RWPE2 (cell line): Measurements from ENCODE around the gene SPPL3.
"Not testable (repeated sequence)": the region's sequence is repeated elsewhere in the genome, so short reads cannot be mapped to it uniquely, and the experiment has no call there.

Experiments
- ATAC-seq: fragments of 200-7000 bp; cut with Tn5 transposase; 3 replicates; pipeline ENCODE4 v1.9.1; 2021; ENCODE audit warnings: low read depth
- DNase-seq: peaks from one replicate; pipeline ENCODE4 v3.0.0-alpha.2; 2020; ENCODE audit warnings: low spot score
- H3K27ac ChIP-seq: fragments of 450-650 bp; 2 replicates; pipeline ENCODE4 v1.5.1; 2017; ENCODE audit warnings: mild to moderate bottlenecking; ENCODE audit not compliant: poor library complexity, severe bottlenecking
- H3K27me3 ChIP-seq: fragments of 250-450 bp; sonication (Bioruptor Pico); 2 replicates; pipeline ENCODE4 v1.5.1; 2021; ENCODE audit warnings: mild to moderate bottlenecking, moderate library complexity; ENCODE audit not compliant: insufficient read depth, poor library complexity, severe bottlenecking
- H3K36me3 ChIP-seq: fragments of 250-450 bp; sonication (Bioruptor Pico); 2 replicates; pipeline ENCODE4 v1.5.1; 2020; ENCODE audit warnings: low read depth, mild to moderate bottlenecking, moderate library complexity
- H3K4me1 ChIP-seq: fragments of 250-450 bp; sonication (Bioruptor Pico); 2 replicates; pipeline ENCODE4 v1.5.1; 2021; ENCODE audit warnings: mild to moderate bottlenecking, moderate library complexity; ENCODE audit not compliant: insufficient read depth, poor library complexity, severe bottlenecking
- H3K4me3 ChIP-seq: fragments of 250-450 bp; sonication (Bioruptor Pico); 2 replicates; pipeline ENCODE4 v1.5.1; 2021; ENCODE audit warnings: mild to moderate bottlenecking, moderate library complexity; ENCODE audit not compliant: severe bottlenecking
- H3K9me3 ChIP-seq: fragments of 250-450 bp; sonication (Bioruptor Pico); 2 replicates; pipeline ENCODE4 v1.5.1; 2021; ENCODE audit warnings: mild to moderate bottlenecking, moderate library complexity; ENCODE audit not compliant: severe bottlenecking
- TF ChIP-seq, protein P1 (sequence below): fragments of 450-650 bp; IDR thresholded peaks from one replicate; pipeline ENCODE4 v1.5.1; 2017; ENCODE audit warnings: mild to moderate bottlenecking, moderate library complexity; ENCODE audit not compliant: poor library complexity, severe bottlenecking

SPPL3 gene, protein sequence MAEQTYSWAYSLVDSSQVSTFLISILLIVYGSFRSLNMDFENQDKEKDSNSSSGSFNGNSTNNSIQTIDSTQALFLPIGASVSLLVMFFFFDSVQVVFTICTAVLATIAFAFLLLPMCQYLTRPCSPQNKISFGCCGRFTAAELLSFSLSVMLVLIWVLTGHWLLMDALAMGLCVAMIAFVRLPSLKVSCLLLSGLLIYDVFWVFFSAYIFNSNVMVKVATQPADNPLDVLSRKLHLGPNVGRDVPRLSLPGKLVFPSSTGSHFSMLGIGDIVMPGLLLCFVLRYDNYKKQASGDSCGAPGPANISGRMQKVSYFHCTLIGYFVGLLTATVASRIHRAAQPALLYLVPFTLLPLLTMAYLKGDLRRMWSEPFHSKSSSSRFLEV

DNA sequence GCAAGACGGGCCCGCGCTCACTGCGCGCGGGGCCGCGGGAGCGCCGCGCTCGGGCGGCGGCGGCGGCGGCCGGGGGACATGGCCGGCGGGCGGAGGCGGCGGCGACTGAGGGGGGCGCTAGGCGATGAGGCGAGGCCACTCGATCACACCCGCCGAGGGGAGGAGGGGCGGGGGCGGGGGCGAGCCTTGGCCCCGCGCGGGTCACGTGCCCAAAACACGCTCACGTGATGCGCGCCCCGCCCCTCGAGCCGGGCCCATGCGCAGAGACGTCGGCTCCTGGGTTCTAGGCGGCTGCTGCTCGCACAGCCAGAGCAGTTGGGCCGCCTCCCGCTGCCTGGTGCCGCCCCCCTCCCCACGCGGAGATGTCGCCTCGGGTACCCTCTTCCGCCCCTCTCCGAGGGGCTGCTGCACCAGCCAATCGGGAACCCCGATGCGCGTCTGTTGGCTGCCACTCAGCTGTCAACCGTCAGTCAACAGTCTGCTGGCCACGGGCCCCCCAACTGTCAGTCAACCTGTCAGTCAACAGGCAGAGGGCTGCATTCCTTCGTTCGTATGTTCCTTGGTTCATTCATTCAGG is at the start of gene SPPL3:
SPPL3 (minus strand) TSS at position 162 of the 577 bp plus-strand sequence. CDS start 491 bp downstream, outside the sequence.
- ATAC-seq (peak; percentile 60), DNase-seq (peak; percentile 76)
- Histone ChIP-seq H3K9me3 (no peaks in the 10 kb centered on the region), H3K36me3 (peaks cover 5% of the 10 kb centered on the region), H3K27me3 (no peaks in the 10 kb centered on the region), H3K4me1 (peaks cover 8% of the 10 kb centered on the region), H3K4me3 (peak within 1 kb of the TSS; percentile 98), H3K27ac (peak within 1 kb of the TSS; percentile 70)
- TF ChIP-seq, protein P1, sequence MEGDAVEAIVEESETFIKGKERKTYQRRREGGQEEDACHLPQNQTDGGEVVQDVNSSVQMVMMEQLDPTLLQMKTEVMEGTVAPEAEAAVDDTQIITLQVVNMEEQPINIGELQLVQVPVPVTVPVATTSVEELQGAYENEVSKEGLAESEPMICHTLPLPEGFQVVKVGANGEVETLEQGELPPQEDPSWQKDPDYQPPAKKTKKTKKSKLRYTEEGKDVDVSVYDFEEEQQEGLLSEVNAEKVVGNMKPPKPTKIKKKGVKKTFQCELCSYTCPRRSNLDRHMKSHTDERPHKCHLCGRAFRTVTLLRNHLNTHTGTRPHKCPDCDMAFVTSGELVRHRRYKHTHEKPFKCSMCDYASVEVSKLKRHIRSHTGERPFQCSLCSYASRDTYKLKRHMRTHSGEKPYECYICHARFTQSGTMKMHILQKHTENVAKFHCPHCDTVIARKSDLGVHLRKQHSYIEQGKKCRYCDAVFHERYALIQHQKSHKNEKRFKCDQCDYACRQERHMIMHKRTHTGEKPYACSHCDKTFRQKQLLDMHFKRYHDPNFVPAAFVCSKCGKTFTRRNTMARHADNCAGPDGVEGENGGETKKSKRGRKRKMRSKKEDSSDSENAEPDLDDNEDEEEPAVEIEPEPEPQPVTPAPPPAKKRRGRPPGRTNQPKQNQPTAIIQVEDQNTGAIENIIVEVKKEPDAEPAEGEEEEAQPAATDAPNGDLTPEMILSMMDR: peak; percentile 44

DNA sequence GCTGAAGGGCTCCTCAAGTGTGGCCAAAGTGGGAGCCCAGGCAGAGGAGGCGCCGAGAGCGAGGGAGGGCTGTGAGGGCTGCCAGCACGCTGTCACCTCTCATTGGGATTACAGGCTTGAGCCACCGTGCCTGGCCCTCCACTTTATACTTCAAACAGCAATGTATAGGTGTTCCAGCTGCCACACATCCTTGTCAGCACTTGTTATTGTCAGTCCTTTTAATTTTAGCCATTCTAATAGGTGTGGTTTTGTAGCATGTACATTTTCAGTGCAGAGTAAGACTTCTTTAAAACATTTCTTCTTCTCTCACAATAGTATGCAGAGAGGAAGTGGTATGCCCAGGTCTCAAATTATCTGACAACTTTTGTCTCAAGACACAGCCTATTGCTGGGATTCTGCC is 46.6 kb upstream of the SPPL3 start:
- TF ChIP-seq, protein P1: no peak
- no peak for DNase-seq
- no peaks in the 10 kb centered on the region for H3K4me1 ChIP-seq
- no peaks in the 10 kb centered on the region for H3K36me3 ChIP-seq
- no peak overlapping the region for H3K27ac ChIP-seq
- no peaks in the 10 kb centered on the region for H3K9me3 ChIP-seq
- no peak overlapping the region for H3K4me3 ChIP-seq
- no peak for ATAC-seq
- H3K27me3 ChIP-seq: no peaks in the 10 kb centered on the region

- ATAC-seq, H3K27me3 ChIP-seq, H3K9me3 ChIP-seq, H3K36me3 ChIP-seq, H3K4me1 ChIP-seq, DNase-seq, H3K27ac ChIP-seq, H3K4me3 ChIP-seq: not testable (repeated sequence)
Measured at GRCh38 chr12:120950260-120950799, 46.2 kb upstream of the SPPL3 start.

DNA sequence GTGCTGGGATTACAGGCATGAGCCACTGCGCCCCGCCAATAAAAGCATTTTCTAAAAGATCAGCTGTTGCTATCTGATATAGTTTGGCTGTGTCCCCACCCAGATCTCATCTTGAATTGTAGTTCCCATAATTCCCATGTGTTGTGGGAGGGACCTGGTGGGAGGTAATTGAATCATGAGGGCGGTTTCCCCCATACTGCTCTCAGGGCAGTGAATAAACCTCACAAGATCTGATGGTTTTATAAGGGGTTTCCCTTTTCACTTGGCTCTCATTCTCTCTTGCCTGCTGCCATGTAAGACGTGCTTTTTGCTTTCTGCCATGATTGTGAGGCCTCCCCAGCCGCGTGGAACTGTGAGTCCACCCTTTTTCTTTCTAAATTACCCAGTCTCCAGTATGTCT is 41.4 kb upstream of the SPPL3 start:
- not testable (repeated sequence) for H3K4me1 ChIP-seq, H3K27ac ChIP-seq, ATAC-seq

DNA sequence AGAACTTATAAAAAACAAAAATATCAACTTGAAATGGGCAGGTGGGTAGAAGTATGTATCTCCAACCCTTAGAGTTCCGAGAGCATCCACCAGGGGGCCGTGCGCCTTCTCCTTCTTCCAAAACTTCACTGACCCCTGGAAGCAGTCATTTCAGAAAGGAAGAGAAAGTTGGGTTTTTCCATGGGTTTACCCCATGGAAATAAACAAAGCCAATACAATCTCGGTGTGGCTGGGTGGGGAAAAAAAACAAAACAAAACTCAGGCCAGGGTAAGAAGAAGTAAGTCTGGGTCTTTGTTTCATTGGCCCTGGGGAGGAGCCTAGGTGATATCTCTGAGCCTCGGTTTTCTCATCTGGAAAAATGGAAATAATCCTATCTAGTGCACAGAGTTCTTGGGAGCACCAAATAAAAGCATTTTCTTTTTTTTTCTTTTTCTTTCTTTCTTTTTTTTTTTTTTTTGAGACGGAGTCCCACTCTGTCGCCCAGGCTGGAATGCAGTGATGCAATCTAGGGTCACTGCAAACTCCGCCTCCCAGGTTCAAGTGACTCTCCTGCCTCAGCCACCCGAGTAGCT is 40.6 kb upstream of the SPPL3 start:
- Histone ChIP-seq H3K36me3 (no peaks in the 10 kb centered on the region), H3K4me3 (no peak overlapping the region), H3K4me1 (peaks cover 2% of the 10 kb centered on the region), H3K27ac (no peak overlapping the region), H3K27me3 (no peaks in the 10 kb centered on the region), H3K9me3 (no peaks in the 10 kb centered on the region)
- DNase-seq (no peak), ATAC-seq (peak; percentile 51; the same call in 1 of the 3 replicates)
- TF ChIP-seq, protein P1: peak; percentile 80

More for the DNA sequence above, 41.4 kb upstream of the SPPL3 start:
- H3K4me3 ChIP-seq, H3K27me3 ChIP-seq, H3K9me3 ChIP-seq, H3K36me3 ChIP-seq, DNase-seq: not testable (repeated sequence)
